Activated CD4-positive, alpha-beta T cell treated with anti-CD3 and anti-CD28 coated beads, Interleukin-2, Interleukin-6, amounts not matched to agents 100 ng/mL and 50 ng/mL, durations not matched to agents 16 hours and 8 hours (primary cell): Measurements from ENCODE around the gene SYNPO.
A peak's percentile ranks its signal among the peaks of the same experiment; 100 is the strongest.

Experiments
- DNase-seq: peaks from one replicate; pipeline ENCODE4 v3.0.0-alpha.2; 2020

The SYNPO gene

GRCh38 chr5:150659360-150660107 is 19.1 kb downstream of the SYNPO start:
- no peak for DNase-seq

- DNase-seq = no peak
These were observed 19.8 kb downstream of the SYNPO start for GRCh38 chr5:150660108-150660831.

- no peak for DNase-seq
These were observed 20.6 kb downstream of the SYNPO start, which contains the start of gene MYOZ3 for GRCh38 chr5:150661086-150661485. TSS of gene MYOZ3 (plus strand) at chr5:150661251. CDS start at chr5:150662942, 1,691 bp downstream.

GRCh38 chr5:150661821-150662596 is 21.5 kb downstream of the SYNPO start:
- DNase-seq = no peak

GRCh38 chr5:150662731-150663516 is 22.5 kb downstream of the SYNPO start:
- DNase-seq = no peak

DNA sequence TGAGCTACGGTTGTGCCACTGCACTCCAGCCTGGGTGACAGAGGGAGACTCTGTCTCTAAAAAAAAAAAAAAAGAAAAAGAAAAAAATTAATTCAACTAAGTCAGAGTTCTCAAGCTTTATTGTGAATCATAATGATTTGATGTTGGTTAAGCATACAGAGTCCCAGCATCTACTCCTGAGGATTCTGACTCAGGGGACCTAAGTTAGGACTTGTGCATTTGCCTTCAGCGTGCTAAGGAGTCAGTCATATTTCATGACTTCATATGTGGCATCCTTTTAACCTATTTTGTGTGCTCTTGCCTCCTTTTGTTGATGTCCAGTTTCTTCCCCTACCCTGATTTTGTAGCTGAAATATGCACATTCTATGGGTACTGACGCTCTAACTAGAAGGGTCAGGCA is 23.5 kb downstream of the SYNPO start:
- DNase-seq = no peak

DNA sequence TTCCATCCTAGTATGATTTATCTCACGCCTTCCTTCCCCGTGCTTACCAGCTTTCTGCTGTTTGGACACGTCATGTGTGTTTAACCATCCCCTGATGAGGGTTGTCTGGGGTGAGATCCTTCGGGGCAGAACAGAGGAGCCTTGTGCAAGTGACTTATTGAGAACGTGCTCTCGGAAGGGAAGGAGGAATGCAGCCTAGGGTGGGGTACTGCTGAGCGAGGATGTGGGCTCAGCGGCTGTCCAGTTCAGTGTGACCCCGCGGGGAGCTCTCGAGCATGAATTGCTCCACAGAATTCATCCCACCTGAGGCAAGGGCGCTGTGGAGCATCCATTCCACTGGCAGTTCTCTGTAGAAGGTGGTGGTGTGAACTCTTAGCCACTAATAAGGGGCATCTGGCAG is 24.6 kb downstream of the SYNPO start:
- DNase-seq = no peak

DNA sequence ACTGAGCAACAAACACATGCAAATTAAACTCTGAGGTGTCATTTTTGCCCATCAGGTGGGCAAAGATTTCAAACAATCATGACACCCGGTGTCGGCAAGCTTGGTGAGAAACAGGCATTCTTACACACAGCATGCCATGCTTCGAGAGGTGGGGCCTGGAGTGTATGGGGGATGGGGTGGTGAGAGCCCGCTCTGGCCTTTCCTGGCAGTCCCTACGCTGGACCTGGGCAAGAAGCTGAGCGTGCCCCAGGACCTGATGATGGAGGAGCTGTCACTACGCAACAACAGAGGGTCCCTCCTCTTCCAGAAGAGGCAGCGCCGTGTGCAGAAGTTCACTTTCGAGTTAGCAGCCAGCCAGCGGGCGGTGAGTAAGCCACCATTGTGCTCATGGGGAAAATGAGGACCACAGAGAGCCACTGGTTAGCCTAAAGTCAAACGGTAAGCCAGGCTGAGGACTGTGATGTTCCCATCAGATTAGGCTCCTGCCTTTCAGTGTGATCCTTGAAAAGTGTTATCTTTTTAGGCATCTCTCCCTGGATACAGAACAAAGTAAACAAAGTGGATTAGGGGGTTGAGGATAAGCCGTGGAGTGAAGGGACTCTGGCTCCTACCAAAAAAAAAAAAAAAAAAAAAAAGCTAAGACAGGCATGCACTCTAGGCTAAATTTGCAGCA is 30.0 kb downstream of the SYNPO start:
- DNase-seq = no peak

- DNase-seq = no peak
These were observed 30.5 kb downstream of the SYNPO start for GRCh38 chr5:150670948-150671310.

DNA sequence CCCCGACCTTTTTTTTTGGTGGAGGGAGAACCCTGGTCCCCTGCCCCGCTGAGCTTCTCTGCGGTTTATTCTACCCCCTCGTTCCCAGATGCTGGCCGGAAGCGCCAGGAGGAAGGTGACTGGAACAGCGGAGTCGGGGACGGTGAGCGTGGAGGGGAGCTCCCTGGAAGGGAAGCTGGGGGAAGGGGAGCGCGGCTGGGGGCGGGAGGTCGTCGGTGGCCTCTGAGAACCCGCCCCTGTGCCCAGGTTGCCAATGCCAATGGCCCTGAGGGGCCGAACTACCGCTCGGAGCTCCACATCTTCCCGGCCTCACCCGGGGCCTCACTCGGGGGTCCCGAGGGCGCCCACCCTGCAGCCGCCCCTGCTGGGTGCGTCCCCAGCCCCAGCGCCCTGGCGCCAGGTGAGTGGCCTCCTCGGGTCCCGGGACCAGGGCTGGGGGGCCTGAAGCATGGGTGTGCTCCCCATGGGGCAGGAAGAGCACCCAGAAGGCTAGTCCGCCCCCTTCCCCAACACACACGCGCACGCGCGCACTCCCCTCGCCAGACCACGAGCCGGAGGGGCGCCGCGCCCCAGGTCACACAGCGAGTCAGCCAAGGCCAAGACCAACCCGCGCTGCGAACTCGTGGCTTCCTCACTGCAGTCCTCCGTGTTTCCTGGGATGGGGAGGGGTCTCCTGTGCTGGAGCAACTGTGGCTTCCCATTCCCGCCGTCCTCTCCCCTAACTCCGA is 31.2 kb downstream of the SYNPO start:
- peak; percentile 6 for DNase-seq

GRCh38 chr5:150672237-150672883 is 31.9 kb downstream of the SYNPO start:
- peak; percentile 13 for DNase-seq

GRCh38 chr5:150672884-150673275 is 32.4 kb downstream of the SYNPO start:
- no peak for DNase-seq

GRCh38 chr5:150674341-150674821 is 33.9 kb downstream of the SYNPO start:
- DNase-seq = no peak

GRCh38 chr5:150675069-150675468 is 34.6 kb downstream of the SYNPO start:
- no peak for DNase-seq

DNA sequence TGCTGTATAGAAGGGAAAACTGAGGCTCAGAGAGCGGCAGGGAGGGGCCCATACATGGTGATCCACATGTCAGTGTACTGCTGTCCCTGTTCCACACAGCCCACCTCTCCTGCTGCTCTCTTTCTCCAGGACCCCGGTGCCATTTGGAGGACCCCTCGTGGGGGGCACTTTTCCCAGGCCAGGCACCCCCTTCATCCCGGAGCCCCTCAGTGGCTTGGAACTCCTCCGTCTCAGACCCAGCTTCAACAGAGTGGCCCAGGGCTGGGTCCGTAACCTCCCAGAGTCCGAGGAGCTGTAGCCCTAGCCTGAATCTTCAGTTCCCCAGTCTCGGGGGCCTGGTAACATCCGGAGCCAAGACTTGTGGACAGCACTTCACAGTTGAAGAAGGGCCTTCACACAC is 36.1 kb downstream of the SYNPO start:
- no peak for DNase-seq

DNA sequence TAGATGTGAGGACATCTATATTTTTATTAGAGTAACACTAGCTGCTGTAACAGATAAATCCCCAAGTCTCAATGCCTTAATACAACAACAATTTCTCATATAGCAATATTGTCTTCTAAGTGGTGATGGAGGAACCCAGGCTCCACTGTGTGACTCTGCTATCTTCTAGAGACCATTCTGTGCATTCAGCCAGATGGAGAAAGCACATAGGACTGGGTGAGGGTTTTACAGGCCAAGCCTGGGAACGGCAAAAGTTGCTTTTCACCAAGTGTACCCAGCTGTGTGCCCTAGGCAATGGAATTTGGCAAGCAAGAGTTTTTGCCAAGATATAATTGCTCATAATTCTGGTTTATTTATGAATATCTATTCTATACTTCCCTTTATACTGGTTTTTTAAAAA is 48.7 kb downstream of the SYNPO start:
- DNase-seq = no peak

- DNase-seq = no peak
These were observed 50.3 kb downstream of the SYNPO start for GRCh38 chr5:150690760-150691159.

GRCh38 chr5:150692276-150692675 is 51.8 kb downstream of the SYNPO start:
- no peak for DNase-seq

- DNase-seq = no peak
These were observed 54.2 kb downstream of the SYNPO start for GRCh38 chr5:150694612-150695011.

- DNase-seq = no peak
These were observed 59.8 kb downstream of the SYNPO start for GRCh38 chr5:150700246-150700593.
